HG03378 (cell line): Measurements from ENCODE around the gene GALNS.
"Not testable (repeated sequence)": the region's sequence is repeated elsewhere in the genome, so short reads cannot be mapped to it uniquely, and the experiment has no call there.

ENCODE experiments used
- ATAC-seq: cut with Tn5 transposase; IDR thresholded peaks from one replicate; pipeline ENCODE4 v1.9.1; 2021; ENCODE audit warnings: mild to moderate bottlenecking, moderate library complexity; ENCODE audit not compliant: unreplicated experiment

Gene GALNS, protein sequence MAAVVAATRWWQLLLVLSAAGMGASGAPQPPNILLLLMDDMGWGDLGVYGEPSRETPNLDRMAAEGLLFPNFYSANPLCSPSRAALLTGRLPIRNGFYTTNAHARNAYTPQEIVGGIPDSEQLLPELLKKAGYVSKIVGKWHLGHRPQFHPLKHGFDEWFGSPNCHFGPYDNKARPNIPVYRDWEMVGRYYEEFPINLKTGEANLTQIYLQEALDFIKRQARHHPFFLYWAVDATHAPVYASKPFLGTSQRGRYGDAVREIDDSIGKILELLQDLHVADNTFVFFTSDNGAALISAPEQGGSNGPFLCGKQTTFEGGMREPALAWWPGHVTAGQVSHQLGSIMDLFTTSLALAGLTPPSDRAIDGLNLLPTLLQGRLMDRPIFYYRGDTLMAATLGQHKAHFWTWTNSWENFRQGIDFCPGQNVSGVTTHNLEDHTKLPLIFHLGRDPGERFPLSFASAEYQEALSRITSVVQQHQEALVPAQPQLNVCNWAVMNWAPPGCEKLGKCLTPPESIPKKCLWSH

DNA sequence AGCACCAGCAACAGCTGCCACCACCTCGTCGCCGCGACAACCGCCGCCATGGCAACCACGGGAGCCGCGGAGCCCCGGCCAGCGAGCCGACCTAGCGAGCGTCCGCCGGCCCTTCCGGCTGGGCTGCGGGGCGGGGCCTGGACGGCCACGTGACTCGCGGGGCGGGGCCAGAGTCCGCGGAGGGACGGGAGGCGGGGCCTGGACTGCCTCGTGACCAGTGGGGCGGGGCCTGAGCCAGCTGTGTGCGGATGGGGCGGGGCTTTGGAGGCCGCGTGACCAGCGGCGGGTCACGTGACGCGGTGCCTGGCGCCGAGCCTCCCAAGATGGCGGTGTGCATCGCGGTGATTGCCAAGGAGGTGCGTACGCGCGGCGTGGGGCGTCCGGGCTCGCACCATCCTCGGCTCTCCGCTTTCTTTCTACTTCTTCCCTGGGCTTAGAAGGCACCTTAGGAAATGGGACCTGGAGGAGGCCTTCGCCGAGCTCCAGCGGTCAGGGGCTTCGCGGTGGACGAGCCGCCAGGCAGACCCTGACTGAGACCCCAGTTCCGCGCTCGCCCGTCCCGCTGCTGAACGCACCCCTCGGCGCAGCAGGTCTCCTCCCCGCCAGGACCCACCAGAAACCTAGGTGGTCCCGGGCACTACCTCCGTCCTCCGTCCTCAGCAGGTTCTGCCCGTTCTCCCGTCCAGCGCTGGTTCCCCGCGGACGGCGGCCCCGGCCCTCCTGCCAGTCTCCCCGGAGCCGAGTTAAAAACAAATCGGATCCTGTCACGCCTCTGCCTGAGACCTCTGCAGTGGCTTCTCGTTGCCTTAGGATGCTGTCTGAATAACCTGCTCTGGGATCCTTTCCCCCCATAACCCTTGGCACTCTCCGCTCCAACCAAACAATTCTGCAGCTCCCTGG, at the start of gene GALNS, which contains the start of gene TRAPPC2L:
Gene GALNS, minus strand, starts transcription at position 120 of the 900 bp plus-strand sequence. Its CDS starts 70 bp downstream, at position 50.
Gene TRAPPC2L, plus strand, starts transcription at position 300 of the 900 bp plus-strand sequence. Its CDS starts 24 bp downstream, at position 324.
- peak; percentile 54 for ATAC-seq

DNA sequence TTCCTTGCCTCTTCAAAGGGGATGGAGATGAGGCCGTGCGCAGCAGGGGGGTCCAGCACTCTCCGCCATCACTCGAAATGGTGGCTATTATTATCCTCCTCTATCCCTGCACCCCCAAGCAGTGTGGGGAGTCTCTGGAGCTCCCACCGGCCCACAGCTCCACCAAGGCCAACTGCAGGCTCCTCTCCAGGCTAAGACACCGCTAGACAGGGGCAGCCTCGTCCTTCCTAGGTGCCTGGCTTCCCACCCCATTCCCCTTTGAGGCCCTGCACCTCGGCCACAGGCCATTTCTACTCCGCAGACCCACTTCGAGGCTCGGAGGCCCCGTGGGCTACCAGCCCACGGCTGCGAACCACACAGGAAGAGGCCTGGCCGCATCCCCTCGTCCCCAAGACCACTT, 49.3 kb upstream of the GALNS start:
- no peak for ATAC-seq

DNA sequence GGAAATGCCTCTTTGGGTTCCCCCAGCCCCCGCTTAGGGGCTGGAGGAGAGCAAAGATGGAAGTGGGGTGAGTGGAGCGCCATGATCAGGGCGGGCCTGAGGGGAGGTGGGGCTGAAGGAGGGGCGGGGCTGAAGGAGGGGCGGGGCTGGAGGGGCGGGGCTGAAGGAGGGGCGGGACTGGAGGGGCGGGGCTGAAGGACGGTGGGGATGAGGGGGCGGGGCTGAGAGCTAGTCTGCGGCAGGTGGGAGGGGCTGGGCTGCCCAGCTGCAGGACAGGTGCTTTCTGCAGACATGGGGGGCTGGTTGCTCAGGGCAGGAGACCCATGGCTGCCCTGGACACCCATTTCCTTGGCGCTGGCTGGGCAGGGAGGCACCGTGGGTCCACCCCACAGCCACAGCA, 48.8 kb upstream of the GALNS start:
- no peak for ATAC-seq

DNA sequence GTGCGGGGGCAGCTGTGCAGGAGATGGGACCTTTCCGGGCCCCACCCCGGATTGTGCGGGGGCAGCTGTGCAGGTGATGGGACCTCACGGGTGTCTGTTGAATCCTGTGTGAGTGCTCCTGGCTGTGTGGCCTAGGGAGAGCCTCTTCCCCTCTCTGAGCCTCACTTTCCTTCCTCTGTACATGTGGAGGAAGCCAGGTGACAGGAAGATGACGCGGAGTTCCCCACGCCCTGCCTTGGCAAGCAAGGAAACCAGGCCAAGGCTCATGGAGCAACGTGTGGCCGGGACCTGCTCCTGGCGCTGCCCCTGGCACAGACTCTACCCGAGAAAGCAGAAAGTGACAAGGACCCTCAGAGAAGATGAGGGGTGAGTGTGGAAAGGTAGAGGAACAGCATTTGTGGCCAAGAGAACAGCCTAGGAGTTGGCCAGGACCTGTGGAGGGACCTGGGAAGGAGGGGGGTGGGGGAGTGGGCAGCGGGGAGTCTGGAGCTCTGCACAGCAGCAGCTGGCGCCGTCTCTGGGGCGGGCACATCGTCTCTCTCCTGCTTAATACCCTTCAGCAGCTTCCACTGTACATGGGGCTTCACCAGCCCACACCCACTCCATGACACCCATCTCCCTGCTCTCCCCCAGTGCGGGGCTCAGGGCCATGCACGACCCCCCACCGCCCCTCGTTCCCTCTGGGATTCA, 48.1 kb upstream of the GALNS start:
- no peak for ATAC-seq

DNA sequence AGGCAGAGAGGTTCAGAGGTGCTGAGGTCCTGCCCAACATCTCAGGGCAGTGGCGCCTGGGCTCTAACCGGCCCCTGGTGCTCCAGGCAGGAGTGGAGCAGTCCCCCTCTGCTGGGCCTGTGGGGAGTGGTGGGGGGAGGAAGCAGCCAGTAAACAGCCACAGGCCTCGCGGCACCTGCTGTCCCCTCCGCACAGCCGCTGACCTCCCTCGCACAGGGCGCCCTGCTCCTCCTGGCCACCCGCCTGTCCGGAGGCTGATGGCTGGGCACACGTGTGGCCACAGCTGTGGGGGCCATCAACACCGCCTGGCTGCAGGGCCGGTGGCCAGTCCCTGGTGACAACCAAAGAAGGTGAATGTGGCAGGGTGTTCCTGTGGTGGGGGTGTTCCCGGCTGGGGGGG, 46.5 kb upstream of the GALNS start:
- no peak for ATAC-seq

DNA sequence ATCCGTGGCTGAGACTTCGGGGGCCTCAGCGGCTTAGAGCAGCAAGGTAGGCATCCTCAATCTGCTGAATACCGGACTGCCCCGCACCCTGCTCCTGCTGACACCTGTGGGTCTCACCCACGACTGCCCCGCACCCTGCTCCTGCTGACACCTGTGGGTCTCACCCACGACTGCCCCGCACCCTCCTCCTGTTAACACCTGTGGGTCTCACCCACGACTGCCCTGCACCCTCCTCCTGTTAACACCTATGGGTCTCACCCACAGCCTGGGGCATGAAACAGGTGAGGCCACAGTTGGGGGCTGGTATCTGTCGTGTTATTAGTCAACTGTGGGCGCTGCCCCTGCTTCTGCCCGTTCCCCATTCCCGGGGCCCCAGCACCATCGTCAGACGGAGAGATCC, 46.0 kb upstream of the GALNS start:
- no peak for ATAC-seq

DNA sequence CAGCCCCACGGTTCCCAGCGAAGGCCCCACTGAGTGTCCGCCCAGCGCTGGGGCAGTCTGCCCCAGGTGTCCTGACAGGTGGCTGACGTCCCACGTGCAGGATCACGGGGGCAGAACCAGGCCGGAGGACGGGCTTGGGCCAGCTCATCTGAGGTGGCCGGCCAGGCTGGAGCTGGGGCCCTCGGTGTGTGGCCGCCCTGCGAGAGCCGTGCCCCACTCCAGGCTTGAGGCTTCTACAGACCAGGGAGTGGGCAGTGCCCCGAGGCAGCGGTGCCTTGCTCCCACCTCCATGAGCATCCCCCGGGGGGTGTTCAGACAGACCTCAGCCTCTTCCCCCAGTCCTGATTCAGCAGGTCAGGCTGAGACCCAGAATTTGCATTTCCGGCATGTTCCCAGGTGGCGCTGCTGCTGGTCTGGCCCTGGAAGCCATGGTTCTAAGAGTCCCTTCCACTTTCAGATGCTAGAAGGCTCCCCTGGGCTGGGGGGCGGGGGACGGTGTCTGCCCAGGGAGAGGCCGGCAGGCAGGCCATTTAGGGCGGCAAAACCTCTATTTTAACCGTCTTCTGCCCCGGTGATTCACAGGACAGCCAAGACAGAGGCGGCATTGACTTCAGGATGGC, 45.1 kb upstream of the GALNS start:
- ATAC-seq = no peak

- no peak for ATAC-seq
These were observed 43.9 kb upstream of the GALNS start for GRCh38 chr16:88900662-88901052.

DNA sequence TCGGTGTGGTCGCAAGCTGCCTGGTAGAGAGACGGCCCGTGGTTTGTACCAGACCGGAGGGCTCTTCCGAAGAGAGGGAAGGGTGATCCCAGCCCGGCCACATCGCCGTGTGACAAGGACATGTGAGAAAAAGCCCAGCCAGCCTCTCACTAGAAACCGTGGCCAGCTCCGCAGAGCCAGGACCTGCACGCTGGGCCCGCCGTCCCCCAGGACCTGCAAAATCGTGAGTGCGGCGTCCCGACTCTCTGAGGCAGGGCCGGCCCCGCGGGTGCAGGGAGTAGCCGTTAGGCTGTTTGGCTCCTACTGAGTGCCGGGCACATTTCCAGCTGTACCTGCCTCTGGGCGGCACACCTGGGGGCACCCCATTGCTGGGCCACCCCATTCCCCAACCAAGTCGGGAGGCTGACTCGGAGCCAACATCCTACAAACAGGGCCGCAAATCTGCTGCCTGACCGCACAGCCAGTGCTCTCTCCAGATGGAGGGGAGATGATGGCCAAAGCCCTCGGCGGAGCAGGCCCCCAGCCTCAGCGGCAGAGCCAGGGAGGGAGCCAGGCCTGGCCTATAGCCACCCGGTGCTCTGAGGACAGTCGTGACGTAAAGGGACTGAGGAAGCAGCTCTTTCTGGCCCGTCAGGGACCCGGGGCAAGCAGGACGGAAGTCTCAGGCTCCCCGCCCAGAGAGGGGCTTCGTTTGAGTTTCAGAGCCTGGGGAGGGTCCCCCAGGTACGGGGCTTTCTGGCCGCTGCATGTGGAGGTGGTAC, 43.3 kb upstream of the GALNS start:
- no peak for ATAC-seq

DNA sequence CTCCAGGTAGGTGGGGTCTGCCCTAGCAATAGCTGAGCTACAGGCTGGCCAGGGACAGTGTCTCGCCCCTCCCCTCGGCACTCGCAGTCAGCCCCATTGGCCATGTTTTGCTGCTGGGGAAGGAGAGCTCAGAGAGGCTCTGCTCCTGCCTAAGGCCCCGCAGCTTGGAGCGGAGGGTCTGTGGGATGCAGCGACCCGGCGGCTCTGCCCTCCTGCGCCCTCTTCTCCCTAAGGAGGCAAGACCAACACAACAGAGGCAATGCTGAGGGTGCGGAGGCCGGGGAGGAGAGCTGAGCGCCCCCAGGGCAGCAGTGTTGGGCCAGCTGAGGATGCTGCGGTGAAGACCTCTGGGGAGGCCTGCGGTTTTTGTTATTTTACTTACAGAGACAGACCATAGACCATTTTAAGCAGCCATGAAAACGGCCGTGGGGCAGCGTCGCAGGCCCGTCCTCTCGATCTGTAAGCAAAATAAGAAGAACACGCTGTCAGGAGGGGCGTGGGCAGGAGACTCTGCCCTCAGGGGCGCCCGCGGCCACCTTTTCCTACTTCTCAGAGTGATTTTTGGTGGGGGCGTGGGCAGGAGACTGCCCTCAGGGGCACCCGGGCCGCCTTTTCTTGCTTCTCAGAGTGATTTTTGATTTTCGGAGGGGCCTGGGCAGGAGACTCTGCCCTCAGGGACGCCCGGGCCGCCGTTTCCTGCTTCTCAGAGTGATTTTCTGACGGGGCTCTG, 41.1 kb upstream of the GALNS start:
- ATAC-seq = no peak

GRCh38 chr16:88896238-88897070, 39.7 kb upstream of the GALNS start:
- ATAC-seq = no peak

GRCh38 chr16:88895335-88895734, 38.6 kb upstream of the GALNS start:
- no peak for ATAC-seq

DNA sequence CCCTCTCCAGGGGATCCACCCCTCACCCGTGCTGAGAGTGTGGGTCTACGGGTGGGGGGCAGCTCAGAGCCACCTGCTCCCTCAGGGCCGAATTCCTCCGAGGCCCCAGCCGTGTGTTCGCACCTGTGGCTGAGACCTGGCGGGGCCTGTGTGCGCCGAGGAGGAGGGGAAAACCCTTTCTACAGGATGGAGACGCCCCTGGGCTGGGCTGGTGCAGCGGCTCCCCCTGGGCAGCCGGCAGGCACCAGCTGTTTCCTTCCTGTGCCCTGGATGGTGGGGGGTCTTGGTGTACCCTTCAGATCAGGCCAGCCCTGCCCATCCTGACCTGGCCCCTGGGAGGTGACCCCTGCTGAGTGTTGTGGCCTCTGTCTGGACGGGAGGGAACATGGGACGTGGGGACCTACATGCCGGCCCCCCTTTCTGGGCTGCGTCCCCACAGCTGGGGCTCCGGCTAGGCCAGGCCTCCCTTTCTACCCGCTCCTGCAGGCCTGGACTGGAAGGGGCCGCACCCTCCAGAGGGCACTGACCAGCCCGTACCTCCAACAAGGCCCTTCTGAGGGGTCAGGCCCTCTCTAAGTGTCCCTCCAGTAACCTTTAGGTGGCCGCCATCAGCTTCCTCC, 38.0 kb upstream of the GALNS start:
- no peak for ATAC-seq

- not testable (repeated sequence) for ATAC-seq
These were observed 37.5 kb upstream of the GALNS start for GRCh38 chr16:88894266-88894665.

GRCh38 chr16:88893127-88893968, 36.6 kb upstream of the GALNS start:
- no peak for ATAC-seq

DNA sequence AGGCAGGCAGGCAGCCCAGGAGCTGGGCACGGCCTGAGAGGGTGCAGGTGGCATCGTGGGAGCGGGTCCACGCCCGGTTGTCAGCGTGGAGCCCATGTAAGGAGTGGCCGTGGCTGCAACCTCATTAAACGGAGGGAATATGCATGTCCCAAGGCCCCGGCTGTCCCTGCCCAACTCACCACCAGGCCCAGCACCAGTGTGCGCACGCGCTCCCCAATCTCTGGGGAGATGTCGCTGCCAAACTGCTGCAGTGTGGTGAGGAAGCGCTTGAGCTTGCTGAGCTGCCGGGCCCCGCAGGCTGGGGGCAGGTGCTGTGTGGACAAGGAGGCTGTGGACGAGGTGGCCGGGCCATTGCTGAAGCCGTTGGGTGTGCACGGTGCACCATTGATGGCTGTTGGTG, 35.3 kb upstream of the GALNS start:
- no peak for ATAC-seq

DNA sequence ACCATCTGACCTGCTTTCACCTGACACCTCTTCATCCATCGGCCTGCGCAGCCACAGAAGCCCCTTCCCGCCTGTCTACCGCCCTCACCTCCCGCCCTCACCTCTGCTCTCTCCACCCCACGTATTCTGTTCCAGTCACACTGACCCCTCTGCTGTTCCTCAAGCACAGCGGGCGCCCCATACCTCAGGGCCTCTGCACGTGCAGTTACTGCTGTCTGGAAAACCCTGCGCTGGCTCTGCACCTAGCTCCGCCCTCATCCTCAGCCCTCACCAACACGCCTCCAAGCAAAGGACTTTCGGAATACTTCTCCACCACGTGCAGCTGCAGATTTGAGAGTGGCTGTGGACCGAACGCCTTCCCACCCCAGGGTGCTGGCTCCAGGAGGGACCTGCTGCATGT, 34.3 kb upstream of the GALNS start:
- no peak for ATAC-seq
